GM23338 (cell line): ENCODE results near the gene STX5.

Experiments
- CREB1 ChIP-seq: fragments of 250-450 bp; sonication (Bioruptor Pico); IDR thresholded peaks from 2 replicates; pipeline ENCODE4 v1.5.0; 2020; ENCODE audit warnings: low read depth, mild to moderate bottlenecking, moderate library complexity
- CTCF ChIP-seq, 2 experiments: fragments of 200-600 bp in 1 of 2; sonication (generic) in 1 of 2; conservative IDR thresholded peaks; 2 replicates each; pipeline versions ENCODE4 v1.5.1 to v1.6.1; 2016 to 2017; ENCODE audit warnings: antibody characterized with exemption in 2 of 2, low read depth in 2 of 2, mild to moderate bottlenecking in 2 of 2, moderate library complexity in 1 of 2
- ETS1 ChIP-seq: IDR thresholded peaks from 2 replicates; pipeline ENCODE4 v1.6.1; 2016; ENCODE audit warnings: antibody characterized with exemption
- EZH2 ChIP-seq: fragments of 200-600 bp; sonication (generic); IDR thresholded peaks from one replicate; pipeline ENCODE4 v1.8.0; 2017; ENCODE audit warnings: antibody characterized with exemption, mild to moderate bottlenecking, low read depth; ENCODE audit not compliant: unreplicated experiment
- EZH2phosphoT487 ChIP-seq: fragments of 200-600 bp; sonication (generic); IDR thresholded peaks from one replicate; pipeline ENCODE4 v1.8.1; 2018; ENCODE audit warnings: antibody characterized with exemption; ENCODE audit not compliant: unreplicated experiment
- JUNB ChIP-seq: IDR thresholded peaks from one replicate; pipeline ENCODE4 v1.6.1; 2016; ENCODE audit warnings: antibody characterized with exemption; ENCODE audit not compliant: unreplicated experiment
- NANOG ChIP-seq: IDR thresholded peaks from 2 replicates; pipeline ENCODE4 v1.6.1; 2016; ENCODE audit warnings: antibody characterized with exemption, borderline replicate concordance
- POLR2AphosphoS5 ChIP-seq: IDR thresholded peaks from 2 replicates; pipeline ENCODE4 v1.6.1; 2016; ENCODE audit warnings: antibody characterized with exemption, low read depth
- STAT1 ChIP-seq: IDR thresholded peaks from one replicate; pipeline ENCODE4 v1.6.1; 2016; ENCODE audit warnings: antibody characterized with exemption; ENCODE audit not compliant: unreplicated experiment
- ZNF114 ChIP-seq: fragments of 250-450 bp; sonication (Bioruptor Pico); IDR thresholded peaks from 2 replicates; pipeline ENCODE4 v1.5.0; 2020; ENCODE audit warnings: mild to moderate bottlenecking, moderate library complexity
- ZNF331 ChIP-seq: fragments of 250-450 bp; sonication (Bioruptor Pico); IDR thresholded peaks from 2 replicates; pipeline ENCODE4 v1.5.0; 2020; ENCODE audit warnings: low read depth, mild to moderate bottlenecking, moderate library complexity
- TF ChIP-seq, protein P1 (sequence below): IDR thresholded peaks from one replicate; pipeline ENCODE4 v1.6.1; 2018; ENCODE audit warnings: antibody characterized with exemption; ENCODE audit not compliant: unreplicated experiment

DNA sequence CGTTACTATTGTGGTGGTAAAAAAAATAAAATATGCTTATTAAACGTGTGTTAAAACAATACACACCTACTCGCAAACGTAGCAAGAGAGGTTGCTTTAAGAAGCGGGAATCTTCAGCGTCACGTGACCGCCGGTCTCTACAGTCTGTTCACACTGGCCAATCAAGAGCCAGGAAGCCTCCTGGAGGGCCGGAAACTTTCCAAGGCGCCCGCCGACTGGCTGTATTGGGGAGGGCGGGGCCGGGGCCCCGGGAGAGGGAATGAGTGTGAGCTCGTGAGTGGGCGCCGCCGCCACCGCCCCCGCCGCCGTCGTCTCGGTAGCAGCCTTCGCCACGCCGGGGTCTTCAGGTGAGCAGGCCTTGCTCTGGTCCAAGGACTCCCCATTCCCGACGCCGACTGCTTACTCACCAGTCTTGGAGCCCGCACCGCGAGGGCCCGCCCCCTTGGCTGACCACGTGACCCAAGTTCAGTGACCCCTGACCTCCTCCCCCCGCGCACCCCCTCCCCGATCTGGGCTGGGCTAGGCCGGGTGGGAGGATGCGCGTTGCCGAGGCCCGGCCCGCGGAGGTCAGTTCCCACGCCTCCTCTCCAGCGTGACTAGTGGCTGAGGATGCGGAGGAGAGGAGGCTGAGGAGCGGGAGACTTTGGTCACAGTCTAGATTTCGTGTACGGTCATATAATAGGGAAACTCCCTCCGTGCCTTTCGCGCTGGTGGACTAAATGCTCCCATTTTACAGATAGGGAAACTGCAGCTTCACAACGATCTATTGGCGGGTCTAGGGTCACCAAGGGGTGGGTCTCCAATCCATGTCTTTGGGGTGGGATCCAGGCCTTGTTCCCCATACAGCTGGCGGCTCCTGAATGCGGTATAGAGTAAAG lies 60.5 kb downstream of the STX5 start, which contains the start of gene TAF6L:
- TF ChIP-seq NANOG (no peak), EZH2 (no peak), CTCF (conservative IDR thresholded peaks at IDR 0.05; ENCODE audit: low read depth in 2 of 2) (no peak), POLR2AphosphoS5 (peak; percentile 49; the same call in 1 of the 2 replicates), JUNB (no peak), EZH2phosphoT487 (no peak), ZNF114 (CRISPR knock-in tag) (no peak), ETS1 (no peak), CREB1 (peak; percentile 38; the same call in 1 of the 2 replicates), STAT1 (no peak), ZNF331 (CRISPR knock-in tag) (no peak)
- TF ChIP-seq, protein P1, sequence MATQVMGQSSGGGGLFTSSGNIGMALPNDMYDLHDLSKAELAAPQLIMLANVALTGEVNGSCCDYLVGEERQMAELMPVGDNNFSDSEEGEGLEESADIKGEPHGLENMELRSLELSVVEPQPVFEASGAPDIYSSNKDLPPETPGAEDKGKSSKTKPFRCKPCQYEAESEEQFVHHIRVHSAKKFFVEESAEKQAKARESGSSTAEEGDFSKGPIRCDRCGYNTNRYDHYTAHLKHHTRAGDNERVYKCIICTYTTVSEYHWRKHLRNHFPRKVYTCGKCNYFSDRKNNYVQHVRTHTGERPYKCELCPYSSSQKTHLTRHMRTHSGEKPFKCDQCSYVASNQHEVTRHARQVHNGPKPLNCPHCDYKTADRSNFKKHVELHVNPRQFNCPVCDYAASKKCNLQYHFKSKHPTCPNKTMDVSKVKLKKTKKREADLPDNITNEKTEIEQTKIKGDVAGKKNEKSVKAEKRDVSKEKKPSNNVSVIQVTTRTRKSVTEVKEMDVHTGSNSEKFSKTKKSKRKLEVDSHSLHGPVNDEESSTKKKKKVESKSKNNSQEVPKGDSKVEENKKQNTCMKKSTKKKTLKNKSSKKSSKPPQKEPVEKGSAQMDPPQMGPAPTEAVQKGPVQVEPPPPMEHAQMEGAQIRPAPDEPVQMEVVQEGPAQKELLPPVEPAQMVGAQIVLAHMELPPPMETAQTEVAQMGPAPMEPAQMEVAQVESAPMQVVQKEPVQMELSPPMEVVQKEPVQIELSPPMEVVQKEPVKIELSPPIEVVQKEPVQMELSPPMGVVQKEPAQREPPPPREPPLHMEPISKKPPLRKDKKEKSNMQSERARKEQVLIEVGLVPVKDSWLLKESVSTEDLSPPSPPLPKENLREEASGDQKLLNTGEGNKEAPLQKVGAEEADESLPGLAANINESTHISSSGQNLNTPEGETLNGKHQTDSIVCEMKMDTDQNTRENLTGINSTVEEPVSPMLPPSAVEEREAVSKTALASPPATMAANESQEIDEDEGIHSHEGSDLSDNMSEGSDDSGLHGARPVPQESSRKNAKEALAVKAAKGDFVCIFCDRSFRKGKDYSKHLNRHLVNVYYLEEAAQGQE: no peak
